ENCODE results near the gene FAXC. TPM values are rescaled to one million over a fixed set of nuclear protein-coding genes. Genes with fewer than 3 reads are reported as not detected.

FAXC gene
- total RNA-seq, 4 donors from 2014 or later, result 0.04 to 3.6 (median 1.3) TPM

- WGBS, 2 donors, result 46 to 57% methylated on average over 24 to 25 of the region's 25 CpGs
- H3K4me3 ChIP-seq (ENCODE audit: low read depth, poor library complexity, severe bottlenecking), result no peak overlapping the region
- TF ChIP-seq POLR2A (IDR thresholded peaks at IDR 0.05) (no peak), CTCF (IDR thresholded peaks at IDR 0.05) (no peak)
- DNase-seq (ENCODE audit: low spot score in 2 of 2), result no peak
- intact Hi-C loops (cut with DNase I; ENCODE audit: low total_unique reads), result no loop called here
Measured at GRCh38 chr6:99348288-99349170, 945 bp downstream of the FAXC start.

DNA sequence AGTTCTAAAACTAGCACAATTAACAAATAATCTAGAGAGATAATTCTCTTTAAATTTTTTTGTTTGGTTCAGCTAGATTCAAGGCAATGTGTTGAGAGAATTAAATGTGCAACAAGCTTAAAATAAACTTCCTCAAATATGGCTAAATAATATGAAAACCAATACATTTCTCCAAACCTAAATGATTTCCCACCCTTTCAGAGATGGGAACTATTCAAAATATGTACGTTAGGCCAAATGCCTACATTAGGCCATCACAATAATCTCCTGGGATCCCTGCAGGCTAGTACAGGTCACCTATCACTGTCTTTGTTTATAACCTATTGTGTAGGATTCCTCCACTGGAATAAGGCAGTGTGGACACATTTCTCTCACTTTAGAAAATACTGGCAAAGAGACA lies 1.7 kb downstream of the FAXC start:
- 67 to 77% methylated on average over 1 of the region's 1 CpG for WGBS, 2 donors
- DNase-seq (ENCODE audit: low spot score in 2 of 2), result no peak
- H3K4me3 ChIP-seq (ENCODE audit: low read depth, poor library complexity, severe bottlenecking), result no peak overlapping the region
- TF ChIP-seq CTCF (IDR thresholded peaks at IDR 0.05), result no peak
- no peak for TF ChIP-seq POLR2A (IDR thresholded peaks at IDR 0.05)
- intact Hi-C loops (cut with DNase I; ENCODE audit: low total_unique reads), result no loop called here

DNA sequence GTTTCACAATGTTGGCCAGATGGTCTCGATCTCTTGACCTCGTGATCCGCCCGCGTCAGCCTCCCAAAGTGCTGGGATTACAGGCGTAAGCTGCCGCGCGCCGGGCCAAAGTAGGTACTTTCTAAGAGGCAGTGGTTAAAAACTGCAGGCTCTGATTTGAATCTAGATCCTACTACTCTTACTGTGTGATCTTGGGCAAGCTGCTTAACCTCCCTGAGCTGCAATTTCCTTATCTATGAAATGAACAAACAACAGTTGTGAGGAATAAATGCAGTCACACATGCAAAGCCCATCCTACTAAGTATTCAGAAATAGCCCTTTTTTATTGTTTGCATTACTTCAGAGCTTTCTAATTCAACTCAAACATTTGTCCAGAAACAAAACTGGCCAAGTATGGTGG lies 2.9 kb downstream of the FAXC start:
- DNase-seq (ENCODE audit: low spot score in 2 of 2), result no peak
- TF ChIP-seq POLR2A (IDR thresholded peaks at IDR 0.05) (no peak), CTCF (IDR thresholded peaks at IDR 0.05) (no peak)
- intact Hi-C loops (cut with DNase I; ENCODE audit: low total_unique reads), result no loop called here
- 87 to 93% methylated on average over 10 of the region's 10 CpGs for WGBS, 2 donors
- H3K4me3 ChIP-seq (ENCODE audit: low read depth, poor library complexity, severe bottlenecking), result no peak overlapping the region

- no peak for DNase-seq (ENCODE audit: low spot score in 2 of 2)
- no peak overlapping the region for H3K4me3 ChIP-seq (ENCODE audit: low read depth, poor library complexity, severe bottlenecking)
- TF ChIP-seq POLR2A (IDR thresholded peaks at IDR 0.05) (no peak), CTCF (IDR thresholded peaks at IDR 0.05) (no peak)
- 92 to 93% methylated on average over 4 of the region's 4 CpGs for WGBS, 2 donors
- intact Hi-C loops (cut with DNase I; ENCODE audit: low total_unique reads), result no loop called here
Measured at GRCh38 chr6:99345164-99345563, 4.3 kb downstream of the FAXC start.

DNA sequence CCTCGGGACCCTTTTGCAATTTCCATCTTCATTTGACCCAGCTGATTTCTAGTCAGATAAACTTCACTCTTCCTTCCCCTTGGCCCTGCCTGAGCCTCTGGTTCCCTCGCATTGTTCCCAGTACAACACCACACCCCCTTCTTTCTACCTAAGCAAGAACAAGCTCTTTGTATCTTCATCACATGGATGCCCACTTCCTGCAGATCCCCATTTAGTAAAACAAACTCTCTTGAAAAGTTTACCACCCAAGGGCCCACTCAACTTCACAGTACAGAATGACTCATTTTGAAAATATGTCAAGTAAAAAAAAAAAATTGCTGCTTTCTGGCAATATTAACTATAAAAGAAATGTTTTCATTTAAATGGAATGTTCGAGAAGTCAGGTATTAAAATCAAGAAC lies 5.2 kb downstream of the FAXC start:
- no peak for TF ChIP-seq POLR2A (IDR thresholded peaks at IDR 0.05)
- no peak for TF ChIP-seq CTCF (IDR thresholded peaks at IDR 0.05)
- H3K4me3 ChIP-seq (ENCODE audit: low read depth, poor library complexity, severe bottlenecking), result no peak overlapping the region
- intact Hi-C loops (cut with DNase I; ENCODE audit: low total_unique reads), result no loop called here
- DNase-seq (ENCODE audit: low spot score in 2 of 2), result no peak
- WGBS, 2 donors, result 26 to 65% methylated on average over 3 of the region's 3 CpGs

Data from lower leg skin (tissue), 4 donors.